ENCODE measurements around the gene STAB2.

GRCh38 chr12:103751171-103751570 is 164.1 kb downstream of the STAB2 start:
- TF ChIP-seq EP300 (IDR thresholded peaks at IDR 0.05; ENCODE audit: borderline replicate concordance in 1 of 2, low read depth in 1 of 2, low read length in 1 of 2), result no peak
- no peak for TF ChIP-seq REST (IDR thresholded peaks at IDR 0.05; ENCODE audit: low read depth, low read length)
- no peak; the same call in 1 of the 2 replicates for TF ChIP-seq CTCF (IDR thresholded peaks at IDR 0.05)
- TF ChIP-seq JUND (IDR thresholded peaks at IDR 0.05), result no peak
- TF ChIP-seq FOXJ3 (CRISPR knock-in tag; IDR thresholded peaks at IDR 0.05), result no peak
- no peak for TF ChIP-seq CHD2 (IDR thresholded peaks at IDR 0.05; ENCODE audit: low read length, partially characterized antibody)
- no peak for TF ChIP-seq USF2 (IDR thresholded peaks at IDR 0.05; ENCODE audit: borderline replicate concordance, low read depth, low read length)

Data from SK-N-SH (cell line).